ENCODE results near the gene PRDM11.
A peak's percentile ranks its signal among the peaks of the same experiment; 100 is the strongest.

The PRDM11 gene

GRCh38 chr11:45142241-45143055 lies 4.0 kb upstream of the PRDM11 start:
- DNase-seq: no peak

- DNase-seq: no peak
Measured at GRCh38 chr11:45143494-45143893, 2.9 kb upstream of the PRDM11 start.

GRCh38 chr11:45144126-45145082 lies 2.0 kb upstream of the PRDM11 start:
- DNase-seq: no peak

GRCh38 chr11:45145083-45145378 lies 1.4 kb upstream of the PRDM11 start:
- DNase-seq: no peak

- no peak for DNase-seq
Measured at GRCh38 chr11:45145379-45146071, 914 bp upstream of the PRDM11 start.

GRCh38 chr11:45147017-45147728 lies 734 bp downstream of the PRDM11 start:
- peak; percentile 70 to 89 for DNase-seq

- DNase-seq: no peak
Measured at GRCh38 chr11:45147891-45148675, 1.6 kb downstream of the PRDM11 start.

GRCh38 chr11:45149483-45150056 lies 3.1 kb downstream of the PRDM11 start:
- DNase-seq: no peak

- no peak for DNase-seq
Measured at GRCh38 chr11:45150301-45150700, 3.9 kb downstream of the PRDM11 start.

GRCh38 chr11:45150943-45151342 lies 4.5 kb downstream of the PRDM11 start:
- no peak for DNase-seq

- no peak for DNase-seq
Measured at GRCh38 chr11:45151362-45151982, 5.0 kb downstream of the PRDM11 start.

- DNase-seq: no peak
Measured at GRCh38 chr11:45152740-45153595, 6.5 kb downstream of the PRDM11 start.

GRCh38 chr11:45154276-45154675 lies 7.8 kb downstream of the PRDM11 start:
- DNase-seq: no peak

- DNase-seq: no peak
Measured at GRCh38 chr11:45155058-45155551, 8.7 kb downstream of the PRDM11 start.

- no peak for DNase-seq
Measured at GRCh38 chr11:45155627-45156180, 9.3 kb downstream of the PRDM11 start.

- DNase-seq: no peak
Measured at GRCh38 chr11:45156201-45156600, 9.8 kb downstream of the PRDM11 start.

GRCh38 chr11:45156741-45157140 lies 10.3 kb downstream of the PRDM11 start:
- no peak for DNase-seq

GRCh38 chr11:45157247-45158209 lies 11.1 kb downstream of the PRDM11 start:
- DNase-seq: no peak

Data from SW 1271 (cell line).